Tibial nerve (tissue), 4 donors: Measurements from ENCODE around the gene CYP4V2.

Experiments used
- CTCF ChIP-seq, 5 experiments: fragments of 200-600 bp in 3 of 5; fragments of 450-650 bp in 2 of 5; sonication (generic) in 3 of 5; IDR thresholded peaks; one replicate each; pipeline ENCODE4 v1.5.1; 2016 to 2019; ENCODE audit warnings: antibody characterized with exemption in 5 of 5, mild to moderate bottlenecking in 3 of 5, moderate library complexity in 2 of 5
- EP300 ChIP-seq, 2 donors: sonication (generic); formaldehyde crosslinking; IDR thresholded peaks; one replicate each; pipeline ENCODE4 v1.6.1; 2017; ENCODE audit warnings: antibody characterized with exemption in 2 of 2, mild to moderate bottlenecking in 1 of 2
- POLR2A ChIP-seq, 2 donors: fragments of 450-650 bp; IDR thresholded peaks; one replicate each; pipeline ENCODE4 v1.6.1; 2017; ENCODE audit warnings: antibody characterized with exemption in 2 of 2, mild to moderate bottlenecking in 2 of 2, moderate library complexity in 2 of 2

- TF ChIP-seq EP300 (IDR thresholded peaks at IDR 0.05) (no peak), CTCF (IDR thresholded peaks at IDR 0.05) (no peak), POLR2A (IDR thresholded peaks at IDR 0.05) (no peak)
These were observed 49.6 kb downstream of the CYP4V2 start for GRCh38 chr4:186240848-186241491.
